ENCODE data around the gene IGFN1. TPM values are rescaled to one million over a fixed set of nuclear protein-coding genes. Genes with fewer than 3 reads are reported as not detected.

Gene IGFN1
- total and polyA plus RNA-seq, 9 of the 15 experiments (the other 6 are each of a cell fraction or from before 2014, with no cell fraction given), result 0.04 TPM; not detected in 8

- WGBS (ENCODE audit: insufficient coverage, low coverage, missing lambda C conversion rate), result 0% methylated on average over 3 of the region's 3 CpGs
- Histone ChIP-seq H3K9me3 (replicated peaks; ENCODE audit: control insufficient read depth, insufficient read depth, low read depth, low read length) (no peaks in the 10 kb centered on the region), H3K4me1 (replicated peaks in 1 of 2; ENCODE audit: control insufficient read depth in 2 of 2, insufficient read depth in 2 of 2, low read length in 2 of 2) (no peaks in the 10 kb centered on the region), H3K4me2 (ENCODE audit: insufficient read depth, low read length) (no peak overlapping the region), H4K20me1 (replicated peaks; ENCODE audit: control insufficient read depth, insufficient read depth, low read length) (peaks cover 5% of the 10 kb centered on the region; the same call in 1 of the 2 replicates), H3K27me3 (ENCODE audit: control insufficient read depth in 2 of 2, insufficient read depth in 2 of 2, low read length in 2 of 2) (peaks cover 15 to 51% of the 10 kb centered on the region in 2 experiments; a peak in 4 of 5 replicates), H3K4me3 (no peak overlapping the region), H2AFZ (ENCODE audit: low read depth, low read length) (no peak overlapping the region), H3K27ac (ENCODE audit: extremely low read depth, low read depth, low read length) (no peak overlapping the region), H3K9ac (ENCODE audit: insufficient read depth in 1 of 2, low read depth in 2 of 2, low read length in 2 of 2) (no peak overlapping the region), H3K79me2 (ENCODE audit: control insufficient read depth, insufficient read depth, low read length) (no peaks in the 10 kb centered on the region), H3K36me3 (ENCODE audit: control insufficient read depth, insufficient read depth, low read length) (no peaks in the 10 kb centered on the region), H3K9me1 (ENCODE audit: control insufficient read depth, insufficient read depth, low read length) (no peaks in the 10 kb centered on the region)
- no TSS peak for BruUV-seq (replicated peaks)
- intact Hi-C loops (cut with micrococcal nuclease), result no loop called here
- CTCF ChIA-PET (ENCODE audit: low intra/inter-chr PET ratio), result interaction anchor here (0.7 kb wide), 1 partner anchor 89 kb away, joined by 3 read pairs; no protein-coding TSS in a partner anchor
- DNase-seq (ENCODE audit: extremely low read depth in 1 of 4, low spot score in 3 of 4), result no peak
- no peak for FAIRE-seq
- ATAC-seq, result no peak
- in situ Hi-C loops (cut with MboI), result no loop called here
- TF ChIP-seq CBFA2T3 (IDR thresholded peaks at IDR 0.05) (no peak), FOSL1 (tag; conservative IDR thresholded peaks at IDR 0.05) (peak; percentile 38; the same call in 1 of the 2 replicates)
- POLR2A ChIA-PET, result no interaction called here
Observed at GRCh38 chr1:201265756-201266155, 75.1 kb downstream of the IGFN1 start.

- ChIA-PET CTCF (ENCODE audit: low intra/inter-chr PET ratio) (interaction anchor here (0.7 kb wide), 1 partner anchor 88 kb away, joined by 3 read pairs; no protein-coding TSS in a partner anchor), POLR2A (interaction anchor here (0.7 kb wide), 1 partner anchor 146 kb away, joined by 3 read pairs; no protein-coding TSS in a partner anchor)
- H3K4me2 ChIP-seq (ENCODE audit: insufficient read depth, low read length), result no peak overlapping the region
- ATAC-seq (no peak), FAIRE-seq (no peak), DNase-seq (ENCODE audit: extremely low read depth in 1 of 4, low spot score in 3 of 4) (no peak)
- no peaks in the 10 kb centered on the region for H3K4me1 ChIP-seq (replicated peaks in 1 of 2; ENCODE audit: control insufficient read depth in 2 of 2, insufficient read depth in 2 of 2, low read length in 2 of 2)
- no TSS peak for BruUV-seq (replicated peaks)
- no peaks in the 10 kb centered on the region for H3K9me3 ChIP-seq (replicated peaks; ENCODE audit: control insufficient read depth, insufficient read depth, low read depth, low read length)
- H3K4me3 ChIP-seq, result no peak overlapping the region
- intact Hi-C loops (cut with micrococcal nuclease), result no loop called here
- H3K27me3 ChIP-seq (ENCODE audit: control insufficient read depth in 2 of 2, insufficient read depth in 2 of 2, low read length in 2 of 2), result peaks cover 11 to 51% of the 10 kb centered on the region in 2 experiments; a peak in 4 of 5 replicates
- no peak overlapping the region for H2AFZ ChIP-seq (ENCODE audit: low read depth, low read length)
- H3K9ac ChIP-seq (ENCODE audit: insufficient read depth in 1 of 2, low read depth in 2 of 2, low read length in 2 of 2), result no peak overlapping the region
- H3K36me3 ChIP-seq (ENCODE audit: control insufficient read depth, insufficient read depth, low read length), result no peaks in the 10 kb centered on the region
- H3K79me2 ChIP-seq (ENCODE audit: control insufficient read depth, insufficient read depth, low read length), result no peaks in the 10 kb centered on the region
- H4K20me1 ChIP-seq (replicated peaks; ENCODE audit: control insufficient read depth, insufficient read depth, low read length), result peaks cover 5% of the 10 kb centered on the region; the same call in 1 of the 2 replicates
- H3K9me1 ChIP-seq (ENCODE audit: control insufficient read depth, insufficient read depth, low read length), result no peaks in the 10 kb centered on the region
- no peak overlapping the region for H3K27ac ChIP-seq (ENCODE audit: extremely low read depth, low read depth, low read length)
- in situ Hi-C loops (cut with MboI), result no loop called here
- TF ChIP-seq ZNF143 (CRISPR knock-in tag; IDR thresholded peaks at IDR 0.05) (no peak), ZNF253 (CRISPR knock-in tag; conservative IDR thresholded peaks at IDR 0.05) (no peak), DDX20 (tag; IDR thresholded peaks at IDR 0.05; ENCODE audit: low read depth) (no peak), ZBTB8A (IDR thresholded peaks at IDR 0.05; ENCODE audit: partially characterized antibody) (no peak), ATF2 (CRISPR knock-in tag; IDR thresholded peaks at IDR 0.05) (no peak), FOXP1 (CRISPR knock-in tag; IDR thresholded peaks at IDR 0.05) (no peak), TSHZ1 (CRISPR knock-in tag; IDR thresholded peaks at IDR 0.05) (no peak)
Observed at GRCh38 chr1:201266276-201266675, 75.7 kb downstream of the IGFN1 start.

Measured in K562 (cell line).